ENCODE results near the gene SETDB1.

DNA sequence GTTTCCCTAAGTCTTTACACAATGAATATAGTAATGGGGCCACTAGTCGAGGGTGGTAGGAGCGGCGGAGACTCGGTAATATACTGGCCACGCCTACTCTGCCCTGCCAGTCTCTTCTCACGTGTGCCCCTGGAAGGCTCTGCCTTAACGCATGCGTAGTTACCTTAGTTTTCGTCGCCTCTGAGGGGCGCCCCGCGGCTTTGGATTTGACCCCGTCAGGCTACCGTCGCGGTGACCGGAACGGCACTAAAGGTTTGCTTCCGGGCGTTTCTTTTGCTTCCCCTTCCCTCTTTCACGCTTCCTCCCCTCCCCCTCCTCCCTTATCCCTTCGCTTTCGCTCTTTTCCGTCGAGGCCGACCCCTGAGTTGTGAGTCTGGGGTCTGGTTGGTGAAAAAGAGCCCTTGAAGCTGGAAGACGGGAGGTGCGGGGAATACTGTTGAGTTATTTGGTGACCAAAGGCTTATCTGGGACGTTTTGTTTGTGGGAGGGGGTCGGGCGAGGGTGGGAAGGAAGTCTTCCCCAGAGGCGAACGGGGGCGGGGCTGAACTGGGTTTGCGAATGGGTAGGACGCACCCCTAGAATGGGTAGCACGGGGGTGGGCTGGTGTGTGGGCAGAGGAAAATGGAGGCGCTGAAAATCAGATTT, at the start of gene SETDB1:
- no peak for TF ChIP-seq NR3C1 (CRISPR knock-in tag; IDR thresholded peaks at IDR 0.05)
- TF ChIP-seq, protein P1, sequence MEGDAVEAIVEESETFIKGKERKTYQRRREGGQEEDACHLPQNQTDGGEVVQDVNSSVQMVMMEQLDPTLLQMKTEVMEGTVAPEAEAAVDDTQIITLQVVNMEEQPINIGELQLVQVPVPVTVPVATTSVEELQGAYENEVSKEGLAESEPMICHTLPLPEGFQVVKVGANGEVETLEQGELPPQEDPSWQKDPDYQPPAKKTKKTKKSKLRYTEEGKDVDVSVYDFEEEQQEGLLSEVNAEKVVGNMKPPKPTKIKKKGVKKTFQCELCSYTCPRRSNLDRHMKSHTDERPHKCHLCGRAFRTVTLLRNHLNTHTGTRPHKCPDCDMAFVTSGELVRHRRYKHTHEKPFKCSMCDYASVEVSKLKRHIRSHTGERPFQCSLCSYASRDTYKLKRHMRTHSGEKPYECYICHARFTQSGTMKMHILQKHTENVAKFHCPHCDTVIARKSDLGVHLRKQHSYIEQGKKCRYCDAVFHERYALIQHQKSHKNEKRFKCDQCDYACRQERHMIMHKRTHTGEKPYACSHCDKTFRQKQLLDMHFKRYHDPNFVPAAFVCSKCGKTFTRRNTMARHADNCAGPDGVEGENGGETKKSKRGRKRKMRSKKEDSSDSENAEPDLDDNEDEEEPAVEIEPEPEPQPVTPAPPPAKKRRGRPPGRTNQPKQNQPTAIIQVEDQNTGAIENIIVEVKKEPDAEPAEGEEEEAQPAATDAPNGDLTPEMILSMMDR (CRISPR knock-in tag; IDR thresholded peaks at IDR 0.05), result peak; percentile 68
- TF ChIP-seq, protein P2, sequence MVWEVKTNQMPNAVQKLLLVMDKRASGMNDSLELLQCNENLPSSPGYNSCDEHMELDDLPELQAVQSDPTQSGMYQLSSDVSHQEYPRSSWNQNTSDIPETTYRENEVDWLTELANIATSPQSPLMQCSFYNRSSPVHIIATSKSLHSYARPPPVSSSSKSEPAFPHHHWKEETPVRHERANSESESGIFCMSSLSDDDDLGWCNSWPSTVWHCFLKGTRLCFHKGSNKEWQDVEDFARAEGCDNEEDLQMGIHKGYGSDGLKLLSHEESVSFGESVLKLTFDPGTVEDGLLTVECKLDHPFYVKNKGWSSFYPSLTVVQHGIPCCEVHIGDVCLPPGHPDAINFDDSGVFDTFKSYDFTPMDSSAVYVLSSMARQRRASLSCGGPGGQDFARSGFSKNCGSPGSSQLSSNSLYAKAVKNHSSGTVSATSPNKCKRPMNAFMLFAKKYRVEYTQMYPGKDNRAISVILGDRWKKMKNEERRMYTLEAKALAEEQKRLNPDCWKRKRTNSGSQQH (CRISPR knock-in tag; IDR thresholded peaks at IDR 0.05; ENCODE audit: low read depth), result no peak
- peak; percentile 94 for TF ChIP-seq YEATS2 (CRISPR knock-in tag; IDR thresholded peaks at IDR 0.05; ENCODE audit: borderline replicate concordance)
- no peak for TF ChIP-seq SNRNP70 (IDR thresholded peaks at IDR 0.05; ENCODE audit: low read depth, low read length)
- TF ChIP-seq ZNF83 (CRISPR knock-in tag; IDR thresholded peaks at IDR 0.05; ENCODE audit: borderline replicate concordance), result no peak
- peak; percentile 40; the same call in 1 of the 2 replicates for TF ChIP-seq KDM5B (CRISPR knock-in tag; IDR thresholded peaks at IDR 0.05; ENCODE audit: borderline replicate concordance)
- TF ChIP-seq HMGXB4 (CRISPR knock-in tag; IDR thresholded peaks at IDR 0.05; ENCODE audit: borderline replicate concordance in 1 of 2, low read depth in 1 of 2), result peak; percentile 50 to 73; a peak in 3 of 4 replicates
- no peak for TF ChIP-seq JDP2 (CRISPR knock-in tag; IDR thresholded peaks at IDR 0.05; ENCODE audit: borderline replicate concordance)
- no peak for TF ChIP-seq ZNF121 (CRISPR knock-in tag; IDR thresholded peaks at IDR 0.05)
